AG09319 (cell line): ENCODE data around the gene PODNL1.

Source experiments
- DNase-seq: peaks from one replicate; pipeline ENCODE4 v3.0.0-alpha.2; 2010; ENCODE audit warnings: low read depth; ENCODE audit errors: extremely low read depth
- CTCF ChIP-seq: IDR thresholded peaks from 2 replicates; pipeline ENCODE4 v1.5.1; 2011; ENCODE audit warnings: low read depth, mild to moderate bottlenecking, inconsistent platforms, low read length, moderate library complexity

Gene PODNL1

GRCh38 chr19:13965377-13965896 is 27.2 kb upstream of the PODNL1 start:
- no peak for DNase-seq
- TF ChIP-seq CTCF = no peak

GRCh38 chr19:13964776-13965175 is 26.6 kb upstream of the PODNL1 start:
- no peak for TF ChIP-seq CTCF
- no peak for DNase-seq

- no peak for DNase-seq
- no peak for TF ChIP-seq CTCF
Measured at GRCh38 chr19:13963603-13964105, 25.4 kb upstream of the PODNL1 start.

GRCh38 chr19:13962699-13963602 is 24.7 kb upstream of the PODNL1 start:
- TF ChIP-seq CTCF = no peak
- no peak for DNase-seq

GRCh38 chr19:13961826-13962698 is 23.8 kb upstream of the PODNL1 start:
- no peak for TF ChIP-seq CTCF
- DNase-seq = no peak

GRCh38 chr19:13960863-13961784 is 22.9 kb upstream of the PODNL1 start:
- no peak for DNase-seq
- TF ChIP-seq CTCF = no peak
